GM12891 (cell line): ENCODE measurements around the gene LRRIQ4.

Experiments
- POLR2A ChIP-seq: IDR thresholded peaks from 2 replicates; pipeline ENCODE4 v1.6.1; 2011; ENCODE audit warnings: low read depth, low read length, control low read depth
- POLR2AphosphoS5 ChIP-seq: IDR thresholded peaks from 2 replicates; pipeline ENCODE4 v1.6.1; 2011; ENCODE audit warnings: low read depth, low read length, control low read depth
- POU2F2 ChIP-seq: IDR thresholded peaks from 2 replicates; pipeline ENCODE4 v1.6.1; 2011; ENCODE audit warnings: low read depth, mild to moderate bottlenecking, control low read depth, low read length, moderate library complexity
- SPI1 ChIP-seq: IDR thresholded peaks from 2 replicates; pipeline ENCODE4 v1.6.1; 2011; ENCODE audit warnings: low read depth, low read length, control low read depth
- TAF1 ChIP-seq: IDR thresholded peaks from 2 replicates; pipeline ENCODE4 v1.6.1; 2011; ENCODE audit warnings: low read depth, low read length, control low read depth

- TF ChIP-seq POLR2A (peak; percentile 45), POLR2AphosphoS5 (no peak), SPI1 (no peak), TAF1 (no peak), POU2F2 (no peak)
Observed at GRCh38 chr3:169790687-169791429, 21.8 kb upstream of the LRRIQ4 start.
